CD4-positive, alpha-beta T cell treated with Interleukin-4 for 1 hour (primary cell): ENCODE data around the gene SHROOM4.

ENCODE experiments used
- DNase-seq, 2 donors: peaks; one replicate each; pipeline ENCODE4 v3.0.0-alpha.2; 2020 to 2022

SHROOM4 gene

GRCh38 chrX:50776248-50776647 lies 37.7 kb downstream of the SHROOM4 start:
- DNase-seq: no peak

- DNase-seq: no peak
Measured at GRCh38 chrX:50771382-50771781, 42.6 kb downstream of the SHROOM4 start.

- DNase-seq: no peak
Measured at GRCh38 chrX:50770702-50771101, 43.3 kb downstream of the SHROOM4 start.

- no peak for DNase-seq
Measured at GRCh38 chrX:50769389-50770063, 44.5 kb downstream of the SHROOM4 start.

- DNase-seq: no peak
Measured at GRCh38 chrX:50768801-50769200, 45.2 kb downstream of the SHROOM4 start.

GRCh38 chrX:50765986-50766385 lies 48.0 kb downstream of the SHROOM4 start:
- no peak for DNase-seq

- no peak for DNase-seq
Measured at GRCh38 chrX:50762578-50762977, 51.4 kb downstream of the SHROOM4 start.

GRCh38 chrX:50756276-50756675 lies 57.7 kb downstream of the SHROOM4 start:
- DNase-seq: no peak

GRCh38 chrX:50751091-50751490 lies 62.9 kb downstream of the SHROOM4 start:
- DNase-seq: no peak

- DNase-seq: no peak
Measured at GRCh38 chrX:50747471-50747900, 66.5 kb downstream of the SHROOM4 start.

- no peak for DNase-seq
Measured at GRCh38 chrX:50736656-50737055, 77.3 kb downstream of the SHROOM4 start.

- no peak for DNase-seq
Measured at GRCh38 chrX:50726296-50726695, 87.7 kb downstream of the SHROOM4 start.

GRCh38 chrX:50725310-50725709 lies 88.7 kb downstream of the SHROOM4 start:
- DNase-seq: no peak

- DNase-seq: no peak
Measured at GRCh38 chrX:50723006-50723405, 91.0 kb downstream of the SHROOM4 start.

GRCh38 chrX:50721764-50722521 lies 92.1 kb downstream of the SHROOM4 start:
- DNase-seq: no peak

- no peak for DNase-seq
Measured at GRCh38 chrX:50719614-50720013, 94.4 kb downstream of the SHROOM4 start.

- no peak for DNase-seq
Measured at GRCh38 chrX:50718776-50719175, 95.2 kb downstream of the SHROOM4 start.

- no peak for DNase-seq
Measured at GRCh38 chrX:50716706-50717105, 97.3 kb downstream of the SHROOM4 start.

GRCh38 chrX:50712777-50713176 lies 101.2 kb downstream of the SHROOM4 start:
- DNase-seq: no peak

GRCh38 chrX:50711907-50712306 lies 102.1 kb downstream of the SHROOM4 start:
- no peak for DNase-seq

GRCh38 chrX:50707955-50708699 lies 105.9 kb downstream of the SHROOM4 start:
- DNase-seq: no peak

- DNase-seq: no peak
Measured at GRCh38 chrX:50707405-50707804, 106.6 kb downstream of the SHROOM4 start.

- no peak for DNase-seq
Measured at GRCh38 chrX:50705042-50705441, 109.0 kb downstream of the SHROOM4 start.

- DNase-seq: no peak
Measured at GRCh38 chrX:50704360-50704759, 109.6 kb downstream of the SHROOM4 start.
